HG02885 (cell line): ENCODE measurements around the gene CDC23.
"Not testable (repeated sequence)": the region's sequence is repeated elsewhere in the genome, so short reads cannot be mapped to it uniquely, and the experiment has no call there.

Experiments
- ATAC-seq: cut with Tn5 transposase; IDR thresholded peaks from one replicate; pipeline ENCODE4 v1.9.1; 2021; ENCODE audit warnings: mild to moderate bottlenecking; ENCODE audit not compliant: unreplicated experiment, poor library complexity

CDC23 gene

GRCh38 chr5:138149530-138149929 is 63.6 kb downstream of the CDC23 start:
- ATAC-seq: no peak

DNA sequence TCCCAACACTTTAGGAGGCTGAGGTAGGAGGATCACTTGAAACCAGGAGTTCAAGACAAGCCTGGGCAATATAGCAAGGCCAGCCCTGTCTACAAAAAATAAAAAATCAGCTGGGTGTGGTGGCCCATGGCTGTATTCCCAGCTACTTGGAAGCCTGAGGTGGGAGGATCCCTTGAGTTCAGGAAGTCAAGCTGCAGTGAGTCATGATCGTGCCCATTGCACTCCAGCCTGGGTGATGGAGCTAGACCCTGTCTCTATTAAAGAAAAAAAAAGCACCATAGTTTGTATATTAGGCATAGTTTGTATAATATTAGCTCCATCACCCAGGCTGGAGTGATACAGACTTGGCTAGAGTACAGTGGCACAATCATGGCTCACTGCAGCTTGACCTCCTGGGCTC is 64.3 kb downstream of the CDC23 start:
- ATAC-seq: no peak

GRCh38 chr5:138143578-138143977 is 69.5 kb downstream of the CDC23 start:
- not testable (repeated sequence) for ATAC-seq

DNA sequence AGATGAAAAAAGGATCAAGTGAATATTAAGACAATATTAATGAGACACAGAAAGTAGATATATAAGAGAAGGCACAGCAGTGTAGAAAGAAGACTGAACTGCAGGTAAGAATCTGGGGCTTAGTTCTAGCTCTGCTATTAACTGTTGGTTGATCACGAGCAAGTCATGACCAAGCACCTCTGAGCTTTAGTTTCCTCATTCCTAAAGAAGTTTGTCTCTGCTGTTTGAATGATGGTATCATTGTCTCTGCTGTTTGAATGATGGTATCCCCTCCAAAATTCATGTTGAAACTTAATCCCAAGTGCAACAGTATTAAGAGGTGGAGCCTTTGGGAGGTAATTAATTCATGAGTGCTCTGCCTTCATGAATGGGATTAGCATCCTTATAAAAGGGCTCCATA is 71.4 kb downstream of the CDC23 start:
- no peak for ATAC-seq

GRCh38 chr5:138140268-138140667 is 72.9 kb downstream of the CDC23 start:
- ATAC-seq: no peak

GRCh38 chr5:138139781-138140090 is 73.4 kb downstream of the CDC23 start:
- no peak for ATAC-seq

DNA sequence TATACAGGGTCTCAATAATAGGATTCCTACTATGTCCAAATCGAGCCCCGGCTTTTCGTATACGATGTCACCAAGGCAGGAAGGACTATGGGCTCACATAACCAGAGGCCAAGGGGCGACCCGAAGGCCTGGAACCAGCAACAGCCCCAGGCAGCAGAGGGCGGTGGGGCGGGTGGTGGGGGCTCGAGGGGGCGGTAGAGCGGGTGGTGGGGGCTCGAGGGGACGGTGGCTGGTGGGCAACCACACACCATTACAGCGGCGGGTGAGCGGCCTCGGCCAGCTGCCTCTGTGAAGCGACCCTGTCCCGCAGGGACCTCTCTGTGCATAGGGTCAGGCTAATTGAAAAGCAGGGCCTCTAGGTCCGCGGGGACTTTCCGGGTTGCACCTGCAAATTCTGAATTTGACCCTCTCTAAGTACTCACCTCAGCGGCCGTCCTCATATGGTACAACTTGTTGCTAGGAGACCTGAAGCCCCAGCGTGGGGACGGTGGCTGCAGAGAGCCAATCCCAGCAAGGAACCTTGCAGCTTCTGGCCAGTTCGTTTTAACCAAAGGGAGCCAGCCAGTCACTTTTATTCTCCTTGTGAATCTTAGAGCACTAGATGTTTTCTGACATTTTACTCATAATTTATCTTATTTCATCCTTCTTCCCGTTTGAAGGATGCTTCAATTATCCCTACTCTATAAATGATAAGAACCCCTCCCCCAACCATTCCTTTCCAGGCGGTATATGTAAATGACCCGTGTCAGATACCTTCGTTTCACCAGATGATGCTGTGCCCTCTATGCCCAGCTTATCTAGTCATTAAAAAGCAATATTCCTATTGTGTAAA is 74.0 kb downstream of the CDC23 start, which contains the start of gene NME5:
TSS of gene NME5 (minus strand) at position 480 of the 832 bp plus-strand sequence. CDS start 648 bp downstream, outside the sequence.
- ATAC-seq: peak; percentile 56
